ENCODE data around the gene HSD11B2.

The HSD11B2 gene

DNA sequence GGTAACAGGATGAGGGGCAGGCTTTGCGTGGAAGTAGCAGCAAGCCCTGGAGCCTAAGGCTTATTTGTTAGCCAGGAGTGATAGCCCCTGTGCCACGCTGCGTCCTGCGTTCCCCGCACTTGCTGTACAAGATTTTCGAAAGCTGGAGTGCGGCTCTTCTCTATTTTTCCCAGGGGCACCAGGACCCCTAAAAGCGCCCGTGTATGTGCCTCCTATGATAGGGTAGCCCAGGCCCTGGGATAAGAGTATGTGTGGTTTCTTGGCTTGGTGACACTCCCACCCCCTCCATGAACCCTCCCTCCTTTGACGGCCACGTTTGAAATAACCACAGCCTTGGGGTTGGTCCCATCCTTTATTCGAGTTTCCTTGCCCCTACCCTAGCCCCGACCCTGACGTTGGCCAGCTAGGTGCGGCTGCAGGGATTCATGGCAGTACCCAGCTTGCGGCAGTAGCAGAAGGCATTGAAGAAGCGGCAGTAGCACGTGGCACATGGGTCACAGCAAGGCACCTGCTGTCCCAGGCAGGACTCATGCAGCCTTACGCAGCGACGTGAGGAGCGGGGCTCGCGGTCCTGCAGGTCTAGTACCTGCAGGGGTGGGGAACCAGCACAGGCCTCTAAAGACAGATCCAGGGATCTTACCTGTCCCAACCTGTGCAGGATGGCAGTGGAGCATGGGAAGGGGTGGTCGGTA is 51.5 kb downstream of the HSD11B2 start:
- TF ChIP-seq, protein P1, sequence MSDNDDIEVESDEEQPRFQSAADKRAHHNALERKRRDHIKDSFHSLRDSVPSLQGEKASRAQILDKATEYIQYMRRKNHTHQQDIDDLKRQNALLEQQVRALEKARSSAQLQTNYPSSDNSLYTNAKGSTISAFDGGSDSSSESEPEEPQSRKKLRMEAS (IDR thresholded peaks at IDR 0.05; ENCODE audit: low read depth, low read length): no peak
- TF ChIP-seq POLR2A (IDR thresholded peaks at IDR 0.05; ENCODE audit: extremely low read depth, insufficient read length) (no peak), MYC (IDR thresholded peaks at IDR 0.05; ENCODE audit: low read depth, low read length) (no peak)
- no peak for DNase-seq (ENCODE audit: low read depth)
- H3K4me3 ChIP-seq (ENCODE audit: low read depth, low read length): no peak overlapping the region

DNA sequence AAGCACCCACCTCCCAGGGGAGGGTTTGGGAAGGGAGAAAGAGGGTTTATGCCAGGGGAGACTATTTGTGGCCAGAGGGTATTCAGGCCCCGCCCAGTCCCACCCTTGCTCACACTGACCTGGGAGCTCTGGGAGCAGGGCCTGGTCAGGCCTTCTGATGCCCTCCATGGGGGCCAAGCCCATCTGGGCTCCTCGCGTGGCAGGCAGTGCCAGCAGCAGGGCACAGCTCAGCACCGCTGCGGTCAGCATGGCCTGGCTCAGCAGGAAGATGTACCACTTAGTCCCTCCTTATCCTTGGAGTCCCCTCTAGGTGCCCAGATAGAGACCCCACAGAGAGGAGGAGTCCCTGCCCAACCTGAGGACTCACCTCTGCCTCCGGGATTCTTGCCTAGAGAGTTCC is 52.2 kb downstream of the HSD11B2 start, which contains the start of gene AGRP:
TSS of gene AGRP (minus strand) at position 398 of the 400 bp plus-strand sequence. CDS start at position 249, 149 bp downstream.
- no peak within 1 kb of the TSS for H3K4me3 ChIP-seq (ENCODE audit: low read depth, low read length)
- DNase-seq (ENCODE audit: low read depth): no peak
- TF ChIP-seq, protein P1 (IDR thresholded peaks at IDR 0.05; ENCODE audit: low read depth, low read length): no peak
- TF ChIP-seq, protein P2, sequence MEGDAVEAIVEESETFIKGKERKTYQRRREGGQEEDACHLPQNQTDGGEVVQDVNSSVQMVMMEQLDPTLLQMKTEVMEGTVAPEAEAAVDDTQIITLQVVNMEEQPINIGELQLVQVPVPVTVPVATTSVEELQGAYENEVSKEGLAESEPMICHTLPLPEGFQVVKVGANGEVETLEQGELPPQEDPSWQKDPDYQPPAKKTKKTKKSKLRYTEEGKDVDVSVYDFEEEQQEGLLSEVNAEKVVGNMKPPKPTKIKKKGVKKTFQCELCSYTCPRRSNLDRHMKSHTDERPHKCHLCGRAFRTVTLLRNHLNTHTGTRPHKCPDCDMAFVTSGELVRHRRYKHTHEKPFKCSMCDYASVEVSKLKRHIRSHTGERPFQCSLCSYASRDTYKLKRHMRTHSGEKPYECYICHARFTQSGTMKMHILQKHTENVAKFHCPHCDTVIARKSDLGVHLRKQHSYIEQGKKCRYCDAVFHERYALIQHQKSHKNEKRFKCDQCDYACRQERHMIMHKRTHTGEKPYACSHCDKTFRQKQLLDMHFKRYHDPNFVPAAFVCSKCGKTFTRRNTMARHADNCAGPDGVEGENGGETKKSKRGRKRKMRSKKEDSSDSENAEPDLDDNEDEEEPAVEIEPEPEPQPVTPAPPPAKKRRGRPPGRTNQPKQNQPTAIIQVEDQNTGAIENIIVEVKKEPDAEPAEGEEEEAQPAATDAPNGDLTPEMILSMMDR (IDR thresholded peaks at IDR 0.05; ENCODE audit: low read depth, low read length): no peak
- no peak for TF ChIP-seq MYC (IDR thresholded peaks at IDR 0.05; ENCODE audit: low read depth, low read length)
- no peak for TF ChIP-seq POLR2A (IDR thresholded peaks at IDR 0.05; ENCODE audit: extremely low read depth, insufficient read length)

DNA sequence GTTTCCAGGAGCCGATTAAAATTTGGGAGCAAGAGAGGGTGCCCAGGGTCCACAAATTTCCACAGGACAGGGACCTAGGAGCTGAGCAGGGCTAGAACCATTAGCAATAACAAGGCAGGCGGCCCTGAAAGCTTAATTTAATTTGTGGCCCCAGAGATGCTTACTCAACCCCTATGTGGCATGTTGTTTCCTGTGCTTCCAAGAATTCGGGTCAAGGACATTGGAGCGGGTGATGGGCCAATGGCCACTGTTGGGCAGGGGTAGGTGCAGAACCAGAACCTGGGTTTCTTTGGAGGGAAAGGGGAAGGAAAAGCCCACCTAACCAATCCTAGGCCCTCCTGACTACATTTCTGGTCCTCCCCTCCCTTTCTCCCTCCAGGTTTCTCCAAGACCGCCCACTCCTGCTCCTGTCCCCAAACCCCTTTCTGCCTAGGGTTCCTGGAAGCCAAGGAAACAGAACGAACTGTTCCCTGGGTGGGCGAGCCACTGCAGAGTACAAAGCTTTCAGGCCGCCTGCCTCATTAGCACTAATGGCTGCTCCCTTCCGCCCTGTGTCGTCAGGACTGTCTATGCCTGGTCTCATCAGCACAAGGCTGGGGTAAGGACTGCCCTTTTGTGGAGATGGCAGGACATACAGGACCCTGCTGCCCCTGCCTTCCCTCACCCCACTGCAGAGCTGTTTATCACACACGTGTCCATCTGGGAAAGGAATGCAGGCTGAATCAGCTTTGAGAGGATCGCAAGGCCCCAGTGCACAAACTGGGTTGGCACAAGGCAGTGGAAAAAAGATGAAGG is 53.0 kb downstream of the HSD11B2 start:
- TF ChIP-seq, protein P1 (IDR thresholded peaks at IDR 0.05; ENCODE audit: low read depth, low read length): no peak
- TF ChIP-seq MYC (IDR thresholded peaks at IDR 0.05; ENCODE audit: low read depth, low read length) (no peak), POLR2A (IDR thresholded peaks at IDR 0.05; ENCODE audit: extremely low read depth, insufficient read length) (no peak)
- TF ChIP-seq, protein P2 (IDR thresholded peaks at IDR 0.05; ENCODE audit: low read depth, low read length): no peak
- H3K4me3 ChIP-seq (ENCODE audit: low read depth, low read length): no peak overlapping the region
- DNase-seq (ENCODE audit: low read depth): no peak

DNA sequence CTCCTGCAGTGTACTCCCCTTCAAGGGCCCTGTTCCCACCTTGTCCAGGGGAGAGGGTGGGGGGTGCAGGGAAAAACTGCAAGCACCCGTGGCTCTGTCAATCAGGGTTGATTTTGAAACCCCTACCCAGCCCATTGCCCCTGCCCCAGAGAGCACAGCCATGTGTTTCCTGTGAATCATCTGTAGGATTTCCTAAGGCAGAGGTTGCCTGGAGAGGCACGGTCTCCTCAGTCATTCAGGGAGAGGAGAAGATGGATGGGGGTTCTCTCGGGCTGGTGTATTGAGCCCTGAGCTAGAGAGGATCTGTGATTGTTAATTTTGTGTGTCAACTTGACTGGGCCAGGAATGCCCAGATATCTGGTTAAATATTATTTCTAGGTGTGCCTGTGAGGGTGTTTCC is 55.9 kb downstream of the HSD11B2 start:
- H3K4me3 ChIP-seq (ENCODE audit: low read depth, low read length): no peak overlapping the region
- peak; percentile 82 for DNase-seq (ENCODE audit: low read depth)
- TF ChIP-seq MYC (IDR thresholded peaks at IDR 0.05; ENCODE audit: low read depth, low read length) (peak; percentile 75), POLR2A (IDR thresholded peaks at IDR 0.05; ENCODE audit: extremely low read depth, insufficient read length) (no peak)

All from NB4 (cell line).